GM21529 (cell line): ENCODE data around the gene GNB1.
"Not testable (repeated sequence)": the region's sequence is repeated elsewhere in the genome, so short reads cannot be mapped to it uniquely, and the experiment has no call there.

Experiments
- ATAC-seq: cut with Tn5 transposase; IDR thresholded peaks from one replicate; pipeline ENCODE4 v1.9.1; 2021; ENCODE audit not compliant: unreplicated experiment

The GNB1 gene

GRCh38 chr1:1861761-1862310, 29.1 kb downstream of the GNB1 start:
- ATAC-seq, result not testable (repeated sequence)

GRCh38 chr1:1861339-1861730, 29.6 kb downstream of the GNB1 start:
- ATAC-seq, result no peak

- ATAC-seq, result not testable (repeated sequence)
Observed at GRCh38 chr1:1859970-1860697, 30.8 kb downstream of the GNB1 start.

- ATAC-seq, result no peak
Observed at GRCh38 chr1:1858382-1859086, 32.4 kb downstream of the GNB1 start.

- ATAC-seq, result no peak
Observed at GRCh38 chr1:1857096-1857703, 33.7 kb downstream of the GNB1 start.

- ATAC-seq, result not testable (repeated sequence)
Observed at GRCh38 chr1:1856161-1856560, 34.7 kb downstream of the GNB1 start.

- ATAC-seq, result no peak
Observed at GRCh38 chr1:1853593-1854257, 37.2 kb downstream of the GNB1 start.

- ATAC-seq, result no peak
Observed at GRCh38 chr1:1852619-1853414, 38.1 kb downstream of the GNB1 start.

GRCh38 chr1:1847890-1848289, 43.0 kb downstream of the GNB1 start:
- ATAC-seq, result peak; percentile 80

GRCh38 chr1:1847061-1847850, 43.6 kb downstream of the GNB1 start:
- no peak for ATAC-seq

GRCh38 chr1:1846386-1846918, 44.4 kb downstream of the GNB1 start:
- ATAC-seq, result no peak

GRCh38 chr1:1842360-1843146, 48.3 kb downstream of the GNB1 start:
- ATAC-seq, result no peak

- no peak for ATAC-seq
Observed at GRCh38 chr1:1841575-1841995, 49.3 kb downstream of the GNB1 start.

GRCh38 chr1:1839311-1839965, 51.4 kb downstream of the GNB1 start:
- ATAC-seq, result no peak

GRCh38 chr1:1836119-1836518, 54.8 kb downstream of the GNB1 start:
- no peak for ATAC-seq

GRCh38 chr1:1835546-1835945, 55.3 kb downstream of the GNB1 start:
- ATAC-seq, result no peak

GRCh38 chr1:1833916-1834325, 57.0 kb downstream of the GNB1 start:
- ATAC-seq, result peak; percentile 63

- no peak for ATAC-seq
Observed at GRCh38 chr1:1833456-1833855, 57.4 kb downstream of the GNB1 start.
